Measurements from ENCODE around the gene FBXO28.

- TF ChIP-seq EZH2 (IDR thresholded peaks at IDR 0.05; ENCODE audit: borderline replicate concordance, insufficient read depth, low read length, poor library complexity, severe bottlenecking), result no peak
- no peak for TF ChIP-seq CTCF (IDR thresholded peaks at IDR 0.05; ENCODE audit: poor library complexity, severe bottlenecking)
- TF ChIP-seq EP300 (conservative IDR thresholded peaks at IDR 0.05; ENCODE audit: poor library complexity, severe bottlenecking), result no peak
- TF ChIP-seq POLR2AphosphoS5 (IDR thresholded peaks at IDR 0.05), result no peak
- no peak for TF ChIP-seq RAD21 (conservative IDR thresholded peaks at IDR 0.05)
- no peak for TF ChIP-seq MXI1 (conservative IDR thresholded peaks at IDR 0.05; ENCODE audit: poor library complexity, severe bottlenecking)
- TF ChIP-seq SMC3 (conservative IDR thresholded peaks at IDR 0.05; ENCODE audit: poor library complexity), result no peak
Observed at GRCh38 chr1:224157316-224157715, 43.4 kb downstream of the FBXO28 start.
